ENCODE results near the gene DNAJC5. TPM values are rescaled to one million over a fixed set of nuclear protein-coding genes. Genes with fewer than 3 reads are reported as not detected.

The DNAJC5 gene
- polyA plus RNA-seq, 1 donor: 32.6 TPM

- no peak for DNase-seq (ENCODE audit: low read depth)
Measured at GRCh38 chr20:63940071-63940471, 45.1 kb downstream of the DNAJC5 start.

- no peak for DNase-seq (ENCODE audit: low read depth)
Measured at GRCh38 chr20:63940472-63941266, 45.7 kb downstream of the DNAJC5 start.

- no peak for DNase-seq (ENCODE audit: low read depth)
Measured at GRCh38 chr20:63941282-63942081, 46.6 kb downstream of the DNAJC5 start.

- DNase-seq (ENCODE audit: low read depth): no peak
Measured at GRCh38 chr20:63942250-63942951, 47.5 kb downstream of the DNAJC5 start.

GRCh38 chr20:63942969-63943807 lies 48.3 kb downstream of the DNAJC5 start:
- no peak for DNase-seq (ENCODE audit: low read depth)

GRCh38 chr20:63943808-63944077 lies 48.8 kb downstream of the DNAJC5 start:
- no peak for DNase-seq (ENCODE audit: low read depth)

GRCh38 chr20:63944078-63944941 lies 49.4 kb downstream of the DNAJC5 start:
- no peak for DNase-seq (ENCODE audit: low read depth)

- DNase-seq (ENCODE audit: low read depth): no peak
Measured at GRCh38 chr20:63945031-63945658, 50.2 kb downstream of the DNAJC5 start.

GRCh38 chr20:63945921-63946920 lies 51.3 kb downstream of the DNAJC5 start:
- no peak for DNase-seq (ENCODE audit: low read depth)

- DNase-seq (ENCODE audit: low read depth): no peak
Measured at GRCh38 chr20:63946986-63947637, 52.2 kb downstream of the DNAJC5 start.

GRCh38 chr20:63947638-63948456 lies 52.9 kb downstream of the DNAJC5 start:
- DNase-seq (ENCODE audit: low read depth): no peak

- no peak for DNase-seq (ENCODE audit: low read depth)
Measured at GRCh38 chr20:63950701-63951397, 55.9 kb downstream of the DNAJC5 start.

GRCh38 chr20:63951398-63952209 lies 56.7 kb downstream of the DNAJC5 start:
- no peak for DNase-seq (ENCODE audit: low read depth)

- no peak for DNase-seq (ENCODE audit: low read depth)
Measured at GRCh38 chr20:63952210-63952535, 57.2 kb downstream of the DNAJC5 start.

- DNase-seq (ENCODE audit: low read depth): no peak
Measured at GRCh38 chr20:63952769-63953168, 57.8 kb downstream of the DNAJC5 start.

- no peak for DNase-seq (ENCODE audit: low read depth)
Measured at GRCh38 chr20:63953764-63954429, 59.0 kb downstream of the DNAJC5 start.

All from forelimb muscle (tissue), 1 donor.